RKO (cell line): Measurements from ENCODE around the gene LAPTM4A.
A peak's percentile ranks its signal among the peaks of the same experiment; 100 is the strongest.

Source experiments
- DNase-seq: peaks from one replicate; pipeline ENCODE4 v3.0.0-alpha.2; 2016; ENCODE audit warnings: low spot score

LAPTM4A gene

DNA sequence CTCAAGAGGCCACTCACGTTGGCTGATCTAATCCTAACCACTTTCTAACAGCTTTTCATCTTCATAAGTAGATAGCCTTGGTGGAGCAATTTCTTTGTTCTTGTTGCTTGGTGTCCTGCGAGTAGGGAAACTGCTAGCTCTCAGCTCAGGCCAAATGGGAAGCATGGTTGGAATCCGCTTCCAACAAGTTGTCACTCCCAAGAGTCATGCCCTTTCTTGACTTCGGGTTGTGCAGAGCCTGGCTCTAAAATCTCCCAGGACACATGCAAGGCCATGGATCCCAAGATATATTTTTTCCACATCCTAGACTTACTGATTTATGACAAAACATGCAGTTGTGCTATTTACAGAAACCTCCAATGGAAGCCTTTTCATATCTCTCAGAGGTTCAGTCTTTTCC, 31.7 kb downstream of the LAPTM4A start:
- no peak for DNase-seq

DNA sequence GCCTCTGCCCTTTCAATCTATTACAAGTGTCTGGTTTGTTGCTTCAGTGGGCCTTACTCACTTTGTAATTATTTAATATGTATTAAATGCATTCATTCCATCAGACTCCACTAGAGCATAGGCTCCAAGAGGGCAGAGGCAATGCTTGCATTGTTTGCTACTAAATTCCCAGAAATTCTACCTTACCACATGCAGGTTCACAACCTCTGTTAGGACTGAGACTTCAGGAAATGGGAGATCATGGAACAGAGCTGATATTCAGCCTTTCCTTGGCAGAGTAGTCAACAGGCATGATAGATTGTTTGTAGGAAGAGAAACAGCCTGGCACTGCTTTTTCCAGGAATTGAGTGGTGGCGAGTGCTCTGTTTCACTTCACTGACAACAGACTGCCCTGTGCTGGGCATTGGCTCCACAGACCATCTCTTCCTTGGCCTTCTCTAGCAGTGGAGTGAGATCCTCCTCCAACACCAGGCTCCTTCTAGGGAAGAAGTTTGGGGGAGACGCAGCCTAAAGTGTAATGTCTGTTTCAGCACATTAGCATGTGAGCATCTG, 32.8 kb downstream of the LAPTM4A start:
- DNase-seq: no peak

DNA sequence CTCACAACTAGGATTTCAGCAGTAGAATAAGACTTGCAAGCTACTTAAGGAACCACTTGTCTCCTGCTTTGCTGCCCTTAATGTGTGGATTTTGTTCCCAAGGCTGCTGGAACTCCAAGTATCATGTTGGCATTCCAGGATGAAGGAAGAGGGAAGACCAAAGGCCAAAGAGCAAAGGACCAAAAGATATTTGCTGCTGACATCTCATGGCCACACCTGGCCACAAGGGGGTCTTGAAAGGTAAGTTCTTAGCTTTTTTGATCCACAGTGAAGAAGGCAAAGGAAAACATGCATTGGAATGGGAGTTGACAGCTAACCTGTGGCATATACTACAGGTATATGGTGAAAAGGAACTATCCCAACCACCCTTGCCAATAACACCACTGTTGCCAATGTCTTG, 35.1 kb downstream of the LAPTM4A start:
- DNase-seq: no peak

DNA sequence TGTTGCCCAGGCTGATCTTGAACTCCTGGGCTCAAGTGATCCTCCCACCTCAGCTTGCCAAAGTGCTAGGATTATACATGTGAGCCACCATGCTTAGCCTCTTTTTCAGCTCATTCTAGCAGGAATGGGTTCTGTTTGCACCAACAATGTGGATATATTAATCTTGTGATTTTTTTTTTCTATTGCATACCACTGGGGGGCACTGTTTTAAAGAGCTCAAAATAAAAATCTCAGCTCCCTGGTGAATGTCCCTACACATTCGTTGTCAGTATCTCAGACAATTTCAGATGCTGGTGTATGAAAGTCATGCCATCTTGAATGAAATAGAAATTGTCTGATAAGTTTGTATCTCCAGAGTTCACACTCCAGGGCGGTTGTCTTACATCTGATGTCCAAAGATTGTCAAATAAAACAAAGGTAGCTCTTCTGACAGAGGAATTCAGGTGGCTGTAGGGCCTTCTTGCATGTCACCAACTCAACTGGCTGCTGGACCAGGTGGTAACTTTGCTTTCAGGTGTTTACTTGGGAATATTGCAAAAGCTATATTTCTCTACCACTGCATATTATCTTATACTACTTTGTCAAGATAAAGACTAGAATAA, 35.8 kb downstream of the LAPTM4A start:
- peak; percentile 67 for DNase-seq

DNA sequence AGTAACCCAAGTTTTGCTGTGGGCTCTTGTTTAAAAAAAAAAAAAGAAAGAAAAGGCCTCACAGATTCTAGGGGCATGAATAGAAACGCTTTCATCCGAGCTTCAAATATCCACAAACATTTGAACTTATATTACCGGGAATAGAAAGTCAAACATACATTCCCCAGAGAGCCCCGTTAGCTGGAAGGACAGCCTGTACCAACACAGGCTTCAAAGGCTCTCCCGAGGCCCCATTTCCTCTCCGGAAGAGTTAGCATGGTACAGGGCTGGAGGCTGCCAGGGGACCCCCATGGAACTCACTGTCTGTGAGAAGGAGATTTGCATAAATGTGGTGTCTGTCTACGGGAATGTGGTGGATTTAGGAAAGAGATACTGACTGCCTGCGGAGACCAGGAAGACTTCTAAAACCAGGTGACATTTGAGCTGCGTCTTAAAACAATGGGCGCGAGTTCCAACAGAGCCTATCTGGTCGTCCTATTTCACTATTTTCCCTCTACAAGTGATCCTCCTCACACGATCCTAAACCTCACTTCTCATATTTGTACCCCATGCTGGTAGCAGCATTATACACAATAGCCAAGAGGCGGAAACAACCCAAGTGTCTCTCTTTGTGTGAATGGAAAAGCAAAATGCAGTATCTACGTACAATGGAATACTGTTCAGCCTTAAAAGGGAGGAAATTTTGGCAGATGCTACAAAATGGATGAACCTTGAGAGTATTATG, 38.1 kb downstream of the LAPTM4A start:
- no peak for DNase-seq

DNA sequence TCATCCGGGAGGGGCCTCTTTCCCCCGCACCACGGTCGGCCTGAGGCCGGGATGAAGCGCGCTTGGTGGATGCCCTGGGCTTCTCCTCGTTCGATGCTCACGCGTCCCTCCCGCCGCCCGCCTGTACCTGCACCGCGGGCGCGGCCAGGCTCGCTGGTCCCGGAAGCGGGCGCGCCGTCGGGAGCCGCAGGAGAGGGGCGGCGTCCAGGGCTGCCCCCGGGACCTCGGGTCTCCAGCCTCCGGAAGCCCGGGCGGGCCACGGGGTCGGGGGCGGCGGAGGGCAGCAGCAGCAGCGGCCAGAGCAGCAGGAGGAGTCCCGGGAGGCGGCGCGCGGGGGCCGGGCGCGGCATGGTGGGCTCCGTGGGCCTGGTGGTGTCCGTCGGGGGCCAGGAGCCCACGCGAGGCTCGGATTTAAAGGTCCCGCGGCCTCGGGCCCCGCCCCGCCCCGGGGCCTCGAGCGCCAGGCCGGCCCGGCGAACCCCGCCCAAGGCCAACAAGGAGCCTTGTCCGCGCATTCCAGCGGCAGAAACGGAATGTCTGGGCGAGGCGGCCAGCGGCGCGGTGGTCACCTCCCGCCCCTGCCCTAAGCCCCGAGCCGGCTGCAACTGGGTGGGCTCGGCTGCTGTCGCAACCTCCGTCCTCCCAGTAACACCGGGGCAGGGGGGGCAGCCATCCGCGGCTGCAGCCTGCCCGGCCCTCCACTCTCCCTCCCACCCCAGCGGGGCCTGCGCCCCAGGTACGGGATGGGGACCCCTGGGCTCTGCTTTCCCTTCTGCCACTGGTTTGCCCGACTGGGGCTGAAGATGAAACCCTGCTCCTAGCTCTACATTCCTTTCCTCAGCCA, 38.9 kb downstream of the LAPTM4A start, which contains the start of gene MATN3:
Gene MATN3 (minus strand): TSS at position 387 of the 844 bp plus-strand sequence. CDS start 37 bp downstream, at position 350.
- no peak for DNase-seq

DNA sequence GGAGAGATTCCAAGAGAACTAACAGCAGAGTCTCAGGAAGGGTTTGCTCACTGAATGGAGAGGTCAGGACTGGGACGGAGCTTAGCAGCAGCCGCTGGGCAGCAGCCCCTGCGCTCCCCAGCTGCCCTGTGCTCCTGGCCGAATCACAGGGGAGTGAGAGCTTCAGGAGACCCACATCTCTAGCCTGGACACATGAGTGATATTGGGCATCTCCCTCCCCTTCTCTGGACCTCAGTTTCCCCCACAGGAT, 39.5 kb downstream of the LAPTM4A start:
- no peak for DNase-seq

DNA sequence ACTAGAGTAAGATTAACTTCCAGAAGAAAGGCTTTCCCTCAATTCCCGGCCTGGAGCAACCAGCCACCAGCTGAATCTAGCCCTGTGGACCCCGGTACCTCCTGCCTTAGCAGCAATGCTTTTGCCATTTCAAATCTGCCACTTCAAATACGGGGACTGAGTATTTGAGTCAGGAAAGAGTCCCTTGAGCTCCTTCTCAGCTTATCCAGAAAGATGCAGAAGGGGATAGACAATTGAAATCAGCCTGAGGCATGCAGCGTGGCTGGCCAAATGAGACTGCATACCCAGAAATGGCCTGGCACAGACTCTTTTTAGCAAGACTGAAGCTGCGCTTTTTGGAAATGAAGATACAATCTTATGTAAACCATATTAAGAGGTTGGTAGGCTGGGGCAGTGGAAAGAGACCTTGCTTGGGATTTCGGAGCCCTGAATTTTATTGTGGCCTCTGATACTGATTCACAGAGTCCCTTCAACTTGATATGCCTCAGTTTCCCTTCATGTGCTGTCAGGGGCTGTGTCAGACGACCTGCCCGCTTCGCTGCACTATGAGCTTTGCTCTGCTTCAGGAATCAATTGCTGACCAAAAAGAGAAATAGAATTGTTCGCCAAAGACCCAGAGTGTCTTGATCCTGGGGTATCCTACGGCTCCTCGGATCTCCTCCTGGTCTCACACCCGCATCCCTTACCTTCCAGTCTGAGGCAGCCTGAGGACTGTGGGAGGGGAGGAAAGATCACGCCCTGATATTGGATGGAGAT, 40.0 kb downstream of the LAPTM4A start:
- DNase-seq: no peak

DNA sequence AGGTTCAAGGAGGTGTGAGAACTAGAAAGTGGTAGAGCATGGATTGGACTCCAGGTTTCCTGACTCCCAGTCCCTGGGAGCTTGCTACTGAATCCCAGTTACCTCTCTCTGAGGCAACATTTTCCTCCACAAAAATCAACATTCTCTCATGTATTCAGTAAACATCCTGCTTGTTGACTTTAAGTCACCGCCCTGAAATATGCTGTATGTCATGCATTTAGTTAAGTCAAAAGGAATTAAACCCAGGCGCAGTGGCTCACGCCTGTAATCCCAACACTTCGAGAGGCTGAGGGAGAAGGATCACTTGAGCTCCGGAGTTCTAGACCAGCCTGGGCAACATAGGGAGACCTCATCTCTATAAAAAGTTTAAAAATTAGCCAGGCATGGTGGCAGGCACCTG, 42.7 kb downstream of the LAPTM4A start:
- DNase-seq: no peak

DNA sequence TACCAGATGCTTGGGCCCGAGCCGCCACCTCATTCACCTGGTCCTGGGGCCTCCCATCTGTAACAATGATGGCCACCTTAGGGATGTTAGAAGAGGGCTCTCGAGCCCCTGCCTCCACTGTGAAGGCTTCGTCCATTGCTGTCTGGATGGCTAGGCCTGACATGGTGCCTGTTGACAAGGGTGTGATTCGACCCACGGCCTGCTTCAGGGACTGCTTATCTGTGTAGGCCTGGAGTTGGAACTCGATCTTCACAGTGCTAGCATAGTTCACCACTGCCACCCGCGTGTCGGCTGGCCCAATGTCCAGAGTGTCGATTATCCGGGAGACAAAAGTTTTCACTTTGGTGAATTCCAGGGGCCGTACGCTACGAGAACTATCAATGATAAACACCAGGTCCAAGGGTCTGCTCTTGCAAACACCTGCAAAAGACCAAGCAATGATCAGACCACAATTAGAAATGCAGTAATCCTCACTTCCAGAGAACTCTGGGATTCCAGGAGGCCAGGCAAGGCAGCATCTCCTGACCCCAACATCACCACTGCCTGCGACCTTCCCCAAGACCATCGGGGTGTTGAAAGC, 45.4 kb downstream of the LAPTM4A start:
- DNase-seq: no peak

DNA sequence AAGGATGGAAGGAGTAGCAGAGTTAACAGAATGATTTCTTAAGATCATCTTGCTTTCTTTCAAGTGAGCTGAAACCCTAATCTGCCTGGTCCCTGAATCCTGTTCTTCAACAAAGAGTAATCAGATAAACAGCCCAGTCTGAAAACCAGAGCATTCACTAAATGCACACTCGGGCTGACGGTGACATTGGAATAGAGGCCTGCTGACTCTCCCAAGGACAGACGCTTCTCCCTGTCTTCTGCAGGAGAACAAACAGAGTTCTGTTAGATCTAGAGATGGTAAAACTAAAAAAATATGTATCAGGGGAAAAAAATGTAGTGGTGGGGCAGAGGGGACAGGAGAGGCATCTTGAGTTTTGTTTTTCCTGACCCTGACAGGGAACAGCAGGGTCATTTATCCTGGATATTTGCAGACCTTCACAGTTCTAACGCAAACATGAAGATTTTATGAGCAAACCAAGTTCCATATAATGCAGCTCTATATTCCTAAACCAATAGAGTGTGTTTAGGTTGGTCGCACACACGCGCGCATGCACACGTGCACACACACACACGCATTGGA, 46.3 kb downstream of the LAPTM4A start:
- no peak for DNase-seq

DNA sequence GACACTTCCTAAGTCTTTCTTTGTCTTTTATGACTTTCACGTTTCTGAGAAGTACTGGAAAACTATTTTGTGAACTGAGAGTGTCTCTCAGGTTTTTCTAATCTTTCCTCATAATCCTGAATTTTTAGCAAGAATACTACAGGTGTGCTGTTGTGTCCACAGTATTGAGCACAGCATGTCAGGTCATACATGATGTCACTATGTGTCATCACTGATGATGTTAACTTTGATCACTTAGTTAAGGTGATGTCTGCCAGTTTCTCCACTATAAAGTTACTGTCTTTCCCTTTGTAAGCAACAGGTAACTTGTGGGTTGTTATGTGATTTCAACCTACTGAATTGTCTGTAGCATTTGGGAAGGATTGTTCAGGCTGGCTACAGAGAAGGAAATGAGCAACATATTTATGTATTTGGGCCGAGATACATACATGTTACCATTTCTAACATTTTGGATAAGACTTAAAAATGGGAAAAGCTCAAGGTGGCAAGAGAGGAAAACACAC, 50.0 kb downstream of the LAPTM4A start:
- DNase-seq: no peak

DNA sequence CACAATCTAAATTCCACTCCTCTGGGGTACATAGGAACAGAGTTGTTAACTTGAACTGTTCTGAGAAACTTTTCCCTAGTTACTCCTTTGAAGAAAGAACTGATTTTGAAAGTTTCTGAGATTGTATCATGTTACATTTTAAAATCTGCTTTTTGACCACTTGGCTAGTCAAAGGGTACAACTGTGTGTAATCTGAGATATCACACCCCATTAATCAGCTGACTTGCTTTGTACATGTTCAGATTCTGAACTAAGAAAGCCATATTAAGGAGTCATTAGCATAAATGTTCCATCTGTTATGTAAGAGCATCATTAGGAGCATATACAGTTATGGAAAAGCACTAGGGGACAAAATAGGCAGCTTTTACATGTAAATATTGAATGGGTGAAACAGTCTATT, 57.7 kb downstream of the LAPTM4A start:
- no peak for DNase-seq

DNA sequence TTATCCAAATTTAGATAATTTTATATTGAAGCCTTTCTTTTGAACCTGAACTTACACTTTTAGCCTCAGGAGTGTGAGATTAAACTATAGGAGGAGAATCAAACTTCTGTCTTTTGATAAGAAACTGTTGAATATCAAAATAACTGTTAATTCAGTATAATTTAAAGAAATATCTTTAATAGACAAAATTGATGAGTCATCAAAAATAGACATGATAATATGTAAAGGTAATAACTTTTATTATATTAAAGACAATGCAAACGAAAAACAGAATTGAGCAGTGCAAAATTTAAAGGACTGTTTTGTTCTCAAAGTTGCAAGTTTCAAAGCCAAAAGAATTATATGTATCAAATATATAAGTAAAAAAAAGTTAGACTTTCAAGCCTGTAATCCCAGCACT, 59.5 kb downstream of the LAPTM4A start:
- no peak for DNase-seq

DNA sequence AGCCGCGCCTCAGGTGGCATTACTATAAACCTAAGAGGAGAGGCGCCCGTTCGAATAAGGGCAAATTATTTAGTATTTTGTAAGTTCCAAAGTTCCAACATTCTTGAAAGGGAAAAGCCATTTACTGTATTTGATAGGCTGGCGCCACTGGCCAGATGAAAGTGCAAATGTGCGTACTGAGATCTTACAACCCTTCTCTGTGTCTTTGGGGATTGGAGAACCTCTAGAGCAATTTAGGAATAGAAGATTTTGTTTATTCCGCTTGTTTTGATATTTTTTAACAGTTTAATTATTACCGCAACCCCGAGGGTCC, 61.1 kb downstream of the LAPTM4A start:
- DNase-seq: no peak

DNA sequence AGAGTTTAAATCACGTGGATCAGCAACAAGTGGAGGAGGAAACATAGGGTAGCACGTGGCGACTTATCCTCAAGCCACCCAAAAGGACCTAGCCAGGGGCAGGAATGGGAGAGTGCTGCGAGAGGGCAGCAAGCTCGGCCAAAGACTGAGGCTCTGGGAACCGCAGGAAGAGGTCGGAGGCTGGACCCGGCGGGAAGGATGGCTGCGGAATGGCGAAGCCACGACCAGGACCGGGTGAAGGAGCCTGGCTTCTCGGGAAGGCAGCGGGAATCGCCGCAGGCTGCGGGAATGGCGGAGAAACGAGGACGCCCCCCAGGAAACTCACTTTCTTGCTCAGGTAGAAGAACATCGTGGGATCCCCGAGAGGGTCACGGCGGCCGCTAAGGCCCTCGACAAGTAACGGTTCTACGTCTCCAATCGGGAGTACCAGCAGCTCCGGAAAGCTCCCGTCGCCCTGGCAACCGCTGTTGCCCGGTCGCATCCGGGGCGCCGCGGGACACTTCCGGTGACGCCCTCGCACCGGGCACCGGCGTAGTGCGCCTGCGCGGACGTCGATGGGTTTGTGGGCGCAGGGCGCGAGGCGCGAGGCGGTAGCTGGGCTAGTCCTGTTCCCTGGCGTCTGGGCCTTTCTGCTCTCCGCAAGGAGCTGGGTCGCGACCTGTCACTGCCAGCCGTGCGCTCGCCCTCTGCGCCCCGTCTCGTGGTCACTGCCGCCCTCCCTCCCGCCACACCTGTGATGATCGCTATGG, 61.6 kb downstream of the LAPTM4A start, which contains the start of gene WDR35:
Gene WDR35 (minus strand): TSS at position 439 of the 749 bp plus-strand sequence. CDS start 90 bp downstream, at position 349.
- peak; percentile 94 for DNase-seq

DNA sequence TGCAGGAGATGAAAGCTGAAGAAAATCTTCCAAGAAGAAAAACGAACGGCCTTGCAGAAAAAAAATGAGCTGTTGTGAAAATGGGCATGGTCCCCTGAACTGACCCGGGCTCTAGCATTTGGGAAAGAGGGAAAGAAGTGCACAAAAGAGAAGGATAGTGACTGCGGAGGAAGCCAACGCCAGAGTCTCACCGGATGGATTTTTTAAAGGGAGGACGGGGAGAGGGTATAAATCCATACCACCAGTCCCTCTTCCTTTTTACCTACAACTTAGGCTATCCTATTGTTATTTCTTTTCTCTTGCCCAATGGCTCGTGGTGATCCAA, 62.1 kb downstream of the LAPTM4A start:
- no peak for DNase-seq

DNA sequence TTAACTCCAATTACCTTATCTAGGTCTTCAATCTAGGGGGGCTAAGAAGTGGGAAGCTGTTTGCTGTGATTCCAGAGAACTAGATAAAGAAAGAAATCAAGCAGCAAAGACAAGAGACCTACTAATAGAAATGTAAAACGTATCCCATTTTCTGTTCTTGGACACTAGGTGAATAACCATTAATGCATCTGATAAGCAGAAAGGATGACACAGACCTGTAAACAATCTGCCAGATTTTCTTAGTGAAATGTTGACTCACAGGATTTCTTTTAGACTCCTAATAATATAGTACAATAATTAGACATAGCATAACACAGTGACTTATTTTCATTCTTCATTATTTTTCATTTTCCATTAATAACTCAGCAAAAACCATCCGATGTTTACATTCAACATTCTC, 62.8 kb downstream of the LAPTM4A start:
- DNase-seq: peak; percentile 78

DNA sequence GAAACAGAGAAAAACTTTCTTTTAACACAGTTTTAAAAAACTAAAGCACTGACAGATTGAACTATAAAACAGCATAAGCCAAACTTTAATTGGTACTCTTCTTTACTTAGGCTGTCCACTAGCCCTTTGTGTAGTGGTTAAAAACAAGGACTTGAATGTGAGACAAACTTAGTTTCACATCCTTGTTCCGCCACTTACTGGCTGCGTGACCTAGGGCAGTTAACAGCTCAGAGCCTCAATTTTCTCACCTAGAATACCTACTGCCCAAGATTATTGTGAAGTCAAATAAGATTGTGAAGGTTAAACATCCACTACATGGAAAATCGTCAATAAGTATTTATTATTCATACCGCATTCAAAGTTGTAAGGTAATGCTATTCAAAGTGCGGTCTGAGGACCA, 63.5 kb downstream of the LAPTM4A start:
- DNase-seq: no peak
